GM23338 (cell line): ENCODE data around the gene DCAF16. TPM values are rescaled to one million over a fixed set of nuclear protein-coding genes. Genes with fewer than 3 reads are reported as not detected.

Experiments
- ATAC-seq: fragments of 200-7000 bp; cut with Tn5 transposase; 3 replicates; pipeline ENCODE4 v1.9.1; 2020
- DNase-seq: peaks from one replicate; pipeline ENCODE4 v3.0.0-alpha.2; 2015; ENCODE audit warnings: low spot score
- H2AFZ ChIP-seq: fragments of 200-600 bp; sonication (generic); 2 replicates; pipeline ENCODE4 v1.8.0; 2016; ENCODE audit warnings: antibody characterized with exemption, mild to moderate bottlenecking, moderate library complexity
- H3F3A ChIP-seq: fragments of 200-600 bp; sonication (generic); replicated peaks from 2 replicates; pipeline ENCODE4 v1.8.0; 2017; ENCODE audit warnings: antibody characterized with exemption, mixed run types, low read depth
- H3K27ac ChIP-seq: fragments of 200-600 bp; sonication (generic); 2 replicates; pipeline ENCODE4 v1.6.1; 2016; ENCODE audit warnings: low read depth
- H3K27me3 ChIP-seq: fragments of 200-600 bp; sonication (generic); 2 replicates; pipeline ENCODE4 v1.8.0; 2016; ENCODE audit warnings: mild to moderate bottlenecking, mixed run types, moderate library complexity; ENCODE audit not compliant: insufficient read depth
- H3K36me3 ChIP-seq: fragments of 200-600 bp; sonication (generic); 2 replicates; pipeline ENCODE4 v1.8.0; 2016; ENCODE audit warnings: mild to moderate bottlenecking; ENCODE audit not compliant: insufficient read depth
- H3K4me1 ChIP-seq: fragments of 200-600 bp; sonication (generic); 2 replicates; pipeline ENCODE4 v1.8.0; 2016; ENCODE audit warnings: mild to moderate bottlenecking, moderate library complexity; ENCODE audit not compliant: insufficient read depth
- H3K4me2 ChIP-seq: fragments of 200-600 bp; sonication (generic); 2 replicates; pipeline ENCODE4 v1.7.1; 2017; ENCODE audit warnings: mixed run types
- H3K4me3 ChIP-seq: fragments of 200-600 bp; sonication (generic); 2 replicates; pipeline ENCODE4 v1.6.1; 2016; ENCODE audit warnings: mixed run types
- H3K79me2 ChIP-seq: fragments of 200-600 bp; sonication (generic); replicated peaks from 2 replicates; pipeline ENCODE4 v1.8.0; 2017; ENCODE audit warnings: mild to moderate bottlenecking; ENCODE audit not compliant: insufficient read depth
- H3K9me2 ChIP-seq: fragments of 200-600 bp; sonication (generic); 2 replicates; pipeline ENCODE4 v1.8.0; 2017; ENCODE audit not compliant: insufficient read depth
- H4K20me1 ChIP-seq: fragments of 200-600 bp; sonication (generic); replicated peaks from 2 replicates; pipeline ENCODE4 v1.8.0; 2017; ENCODE audit warnings: mild to moderate bottlenecking; ENCODE audit not compliant: insufficient read depth
- H3K27ac Mint-ChIP-seq: 2 replicates; pipeline ENCODE4 v1.8.0; 2020; ENCODE audit warnings: inconsistent platforms, mild to moderate bottlenecking, moderate library complexity, mixed read lengths
- H3K27me3 Mint-ChIP-seq: 3 replicates; pipeline ENCODE4 v1.8.0; 2022; ENCODE audit warnings: low read depth, mild to moderate bottlenecking, moderate library complexity, mixed read lengths, inconsistent platforms; ENCODE audit not compliant: insufficient read depth, poor library complexity
- H3K36me3 Mint-ChIP-seq: 3 replicates; pipeline ENCODE4 v1.8.0; 2021; ENCODE audit warnings: low read depth, mild to moderate bottlenecking, inconsistent platforms, moderate library complexity, mixed read lengths
- H3K4me1 Mint-ChIP-seq: 3 replicates; pipeline ENCODE4 v1.8.0; 2020; ENCODE audit warnings: mild to moderate bottlenecking, inconsistent platforms, mixed read lengths
- H3K4me3 Mint-ChIP-seq: 3 replicates; pipeline ENCODE4 v1.8.0; 2021; ENCODE audit warnings: moderate library complexity, mild to moderate bottlenecking, inconsistent platforms, mixed read lengths
- H3K9me3 Mint-ChIP-seq: 3 replicates; pipeline ENCODE4 v1.8.0; 2020; ENCODE audit warnings: moderate library complexity, mild to moderate bottlenecking, inconsistent platforms, mixed read lengths
- EZH2 ChIP-seq: fragments of 200-600 bp; sonication (generic); IDR thresholded peaks from one replicate; pipeline ENCODE4 v1.8.0; 2017; ENCODE audit warnings: antibody characterized with exemption, mild to moderate bottlenecking, low read depth; ENCODE audit not compliant: unreplicated experiment
- JUNB ChIP-seq: IDR thresholded peaks from one replicate; pipeline ENCODE4 v1.6.1; 2016; ENCODE audit warnings: antibody characterized with exemption; ENCODE audit not compliant: unreplicated experiment
- NANOG ChIP-seq: IDR thresholded peaks from 2 replicates; pipeline ENCODE4 v1.6.1; 2016; ENCODE audit warnings: antibody characterized with exemption, borderline replicate concordance
- ZNF114 ChIP-seq: fragments of 250-450 bp; sonication (Bioruptor Pico); IDR thresholded peaks from 2 replicates; pipeline ENCODE4 v1.5.0; 2020; ENCODE audit warnings: mild to moderate bottlenecking, moderate library complexity
- ZNF331 ChIP-seq: fragments of 250-450 bp; sonication (Bioruptor Pico); IDR thresholded peaks from 2 replicates; pipeline ENCODE4 v1.5.0; 2020; ENCODE audit warnings: low read depth, mild to moderate bottlenecking, moderate library complexity
- polyA plus RNA-seq: library from polyadenylated mRNA; unstranded; fragments of >200 nt; fragmentation: Nextera tagmentation; extraction: Ambion mirVana; gene quantifications from 2 replicates; pipeline ENCODE4 v1.2.1, GENCODE V29; 2016
- total RNA-seq: library from RNA; depleted of rRNA; stranded (reverse); fragments of >200 nt; shearing (Covaris generic); gene quantifications from 2 replicates; pipeline ENCODE4 v1.2.3, GENCODE V29; 2014
- TF ChIP-seq, protein P1 (sequence below): IDR thresholded peaks from 2 replicates; pipeline ENCODE4 v1.6.1; 2016; ENCODE audit warnings: antibody characterized with exemption
- TF ChIP-seq, protein P2 (sequence below): fragments of 250-450 bp; sonication (Bioruptor Pico); IDR thresholded peaks from 2 replicates; pipeline ENCODE4 v1.5.0; 2020; ENCODE audit warnings: mild to moderate bottlenecking, moderate library complexity
- TF ChIP-seq, protein P3 (sequence below), 2 experiments: fragments of 200-600 bp in 1 of 2; sonication (generic) in 1 of 2; conservative IDR thresholded peaks; 2 replicates each; pipeline versions ENCODE4 v1.5.1 to v1.6.1; 2016 to 2017; ENCODE audit warnings: antibody characterized with exemption in 2 of 2, low read depth in 2 of 2, mild to moderate bottlenecking in 2 of 2, moderate library complexity in 1 of 2

DCAF16 gene
- total and polyA plus RNA-seq, 2 experiments from 2014 or later = 28.7 to 46.3 TPM

DNA sequence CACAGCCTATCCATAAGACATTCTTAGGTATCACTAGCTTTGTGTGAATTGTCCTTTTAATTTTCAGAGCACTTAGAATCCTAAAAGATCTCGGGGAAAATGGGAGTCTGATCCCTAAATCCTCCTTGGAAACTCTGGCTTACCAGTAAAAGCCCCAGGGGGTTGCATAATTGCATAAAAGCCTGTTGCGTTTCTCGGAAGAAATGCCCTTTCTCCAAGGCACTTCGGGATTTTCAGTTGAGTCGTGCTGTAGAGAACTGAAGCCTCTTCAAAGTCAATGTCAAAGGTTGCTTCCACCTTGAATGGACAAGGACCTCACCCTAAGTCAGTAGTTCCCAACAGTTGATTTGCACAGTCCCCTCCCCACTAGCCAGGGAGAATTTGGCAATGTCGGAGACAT lies 49.9 kb downstream of the DCAF16 start:
- H3K36me3 Mint-ChIP-seq = no peaks in the 10 kb centered on the region; the same call in 2 of the 3 replicates
- H3K27me3 ChIP-seq = no peaks in the 10 kb centered on the region
- H3K4me3 ChIP-seq = no peak overlapping the region
- peak; percentile 66 for DNase-seq
- H3K36me3 ChIP-seq = no peaks in the 10 kb centered on the region
- no peaks in the 10 kb centered on the region for H4K20me1 ChIP-seq
- no peaks in the 10 kb centered on the region for H3K79me2 ChIP-seq
- no peak overlapping the region for H3K27ac ChIP-seq
- ATAC-seq = peak; percentile 42
- H3K27ac Mint-ChIP-seq = no peak overlapping the region
- H3K4me1 ChIP-seq = no peaks in the 10 kb centered on the region
- no peak overlapping the region for H2AFZ ChIP-seq
- peaks cover 14% of the 10 kb centered on the region for H3K4me1 Mint-ChIP-seq
- H3K9me3 Mint-ChIP-seq = peaks cover 5% of the 10 kb centered on the region
- peaks cover 2% of the 10 kb centered on the region for H3K27me3 Mint-ChIP-seq
- H3K4me2 ChIP-seq = peak overlapping the region; percentile 35; the same call in 1 of the 2 replicates
- TF ChIP-seq, protein P1, sequence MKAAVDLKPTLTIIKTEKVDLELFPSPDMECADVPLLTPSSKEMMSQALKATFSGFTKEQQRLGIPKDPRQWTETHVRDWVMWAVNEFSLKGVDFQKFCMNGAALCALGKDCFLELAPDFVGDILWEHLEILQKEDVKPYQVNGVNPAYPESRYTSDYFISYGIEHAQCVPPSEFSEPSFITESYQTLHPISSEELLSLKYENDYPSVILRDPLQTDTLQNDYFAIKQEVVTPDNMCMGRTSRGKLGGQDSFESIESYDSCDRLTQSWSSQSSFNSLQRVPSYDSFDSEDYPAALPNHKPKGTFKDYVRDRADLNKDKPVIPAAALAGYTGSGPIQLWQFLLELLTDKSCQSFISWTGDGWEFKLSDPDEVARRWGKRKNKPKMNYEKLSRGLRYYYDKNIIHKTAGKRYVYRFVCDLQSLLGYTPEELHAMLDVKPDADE = no peak
- no peak for TF ChIP-seq ZNF114
- H3K4me3 Mint-ChIP-seq = no peak overlapping the region
- no peaks in the 10 kb centered on the region for H3K9me2 ChIP-seq
- no peaks in the 10 kb centered on the region for H3F3A ChIP-seq

DNA sequence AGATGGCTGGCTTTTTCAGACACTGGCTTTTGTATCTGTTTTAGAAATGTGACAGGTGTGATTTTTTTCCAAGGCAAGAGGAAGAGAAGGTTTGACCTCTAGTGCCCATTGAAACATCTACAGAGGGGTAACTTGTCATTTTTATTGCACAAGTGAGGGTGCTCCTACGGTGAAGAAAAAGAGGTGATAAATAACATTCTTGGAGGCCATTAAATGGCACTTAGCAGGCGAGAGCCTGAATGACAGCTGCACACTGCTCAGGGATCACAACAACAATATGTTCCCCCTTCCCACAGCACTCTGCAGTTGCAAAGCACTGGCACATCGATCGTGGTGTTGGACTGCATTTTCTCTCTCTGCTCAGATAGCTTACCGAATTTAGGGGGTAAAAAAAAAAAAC lies 52.1 kb downstream of the DCAF16 start:
- Mint-ChIP-seq H3K4me1 (peaks cover 14% of the 10 kb centered on the region), H3K27me3 (no peaks in the 10 kb centered on the region), H3K4me3 (no peak overlapping the region), H3K27ac (no peak overlapping the region), H3K9me3 (no peaks in the 10 kb centered on the region), H3K36me3 (no peaks in the 10 kb centered on the region; the same call in 2 of the 3 replicates)
- no peaks in the 10 kb centered on the region for H3F3A ChIP-seq
- no peaks in the 10 kb centered on the region for H3K79me2 ChIP-seq
- no peak overlapping the region for H3K27ac ChIP-seq
- DNase-seq (no peak), ATAC-seq (no peak)
- no peak overlapping the region for H3K4me3 ChIP-seq
- no peak overlapping the region for H3K4me2 ChIP-seq
- H2AFZ ChIP-seq = no peak overlapping the region
- H4K20me1 ChIP-seq = no peaks in the 10 kb centered on the region
- no peaks in the 10 kb centered on the region for H3K27me3 ChIP-seq
- H3K4me1 ChIP-seq = no peaks in the 10 kb centered on the region
- no peaks in the 10 kb centered on the region for H3K9me2 ChIP-seq
- no peaks in the 10 kb centered on the region for H3K36me3 ChIP-seq
- TF ChIP-seq ZNF331 (no peak), NANOG (no peak), ZNF114 (no peak), EZH2 (no peak), JUNB (no peak)
- TF ChIP-seq, protein P2, sequence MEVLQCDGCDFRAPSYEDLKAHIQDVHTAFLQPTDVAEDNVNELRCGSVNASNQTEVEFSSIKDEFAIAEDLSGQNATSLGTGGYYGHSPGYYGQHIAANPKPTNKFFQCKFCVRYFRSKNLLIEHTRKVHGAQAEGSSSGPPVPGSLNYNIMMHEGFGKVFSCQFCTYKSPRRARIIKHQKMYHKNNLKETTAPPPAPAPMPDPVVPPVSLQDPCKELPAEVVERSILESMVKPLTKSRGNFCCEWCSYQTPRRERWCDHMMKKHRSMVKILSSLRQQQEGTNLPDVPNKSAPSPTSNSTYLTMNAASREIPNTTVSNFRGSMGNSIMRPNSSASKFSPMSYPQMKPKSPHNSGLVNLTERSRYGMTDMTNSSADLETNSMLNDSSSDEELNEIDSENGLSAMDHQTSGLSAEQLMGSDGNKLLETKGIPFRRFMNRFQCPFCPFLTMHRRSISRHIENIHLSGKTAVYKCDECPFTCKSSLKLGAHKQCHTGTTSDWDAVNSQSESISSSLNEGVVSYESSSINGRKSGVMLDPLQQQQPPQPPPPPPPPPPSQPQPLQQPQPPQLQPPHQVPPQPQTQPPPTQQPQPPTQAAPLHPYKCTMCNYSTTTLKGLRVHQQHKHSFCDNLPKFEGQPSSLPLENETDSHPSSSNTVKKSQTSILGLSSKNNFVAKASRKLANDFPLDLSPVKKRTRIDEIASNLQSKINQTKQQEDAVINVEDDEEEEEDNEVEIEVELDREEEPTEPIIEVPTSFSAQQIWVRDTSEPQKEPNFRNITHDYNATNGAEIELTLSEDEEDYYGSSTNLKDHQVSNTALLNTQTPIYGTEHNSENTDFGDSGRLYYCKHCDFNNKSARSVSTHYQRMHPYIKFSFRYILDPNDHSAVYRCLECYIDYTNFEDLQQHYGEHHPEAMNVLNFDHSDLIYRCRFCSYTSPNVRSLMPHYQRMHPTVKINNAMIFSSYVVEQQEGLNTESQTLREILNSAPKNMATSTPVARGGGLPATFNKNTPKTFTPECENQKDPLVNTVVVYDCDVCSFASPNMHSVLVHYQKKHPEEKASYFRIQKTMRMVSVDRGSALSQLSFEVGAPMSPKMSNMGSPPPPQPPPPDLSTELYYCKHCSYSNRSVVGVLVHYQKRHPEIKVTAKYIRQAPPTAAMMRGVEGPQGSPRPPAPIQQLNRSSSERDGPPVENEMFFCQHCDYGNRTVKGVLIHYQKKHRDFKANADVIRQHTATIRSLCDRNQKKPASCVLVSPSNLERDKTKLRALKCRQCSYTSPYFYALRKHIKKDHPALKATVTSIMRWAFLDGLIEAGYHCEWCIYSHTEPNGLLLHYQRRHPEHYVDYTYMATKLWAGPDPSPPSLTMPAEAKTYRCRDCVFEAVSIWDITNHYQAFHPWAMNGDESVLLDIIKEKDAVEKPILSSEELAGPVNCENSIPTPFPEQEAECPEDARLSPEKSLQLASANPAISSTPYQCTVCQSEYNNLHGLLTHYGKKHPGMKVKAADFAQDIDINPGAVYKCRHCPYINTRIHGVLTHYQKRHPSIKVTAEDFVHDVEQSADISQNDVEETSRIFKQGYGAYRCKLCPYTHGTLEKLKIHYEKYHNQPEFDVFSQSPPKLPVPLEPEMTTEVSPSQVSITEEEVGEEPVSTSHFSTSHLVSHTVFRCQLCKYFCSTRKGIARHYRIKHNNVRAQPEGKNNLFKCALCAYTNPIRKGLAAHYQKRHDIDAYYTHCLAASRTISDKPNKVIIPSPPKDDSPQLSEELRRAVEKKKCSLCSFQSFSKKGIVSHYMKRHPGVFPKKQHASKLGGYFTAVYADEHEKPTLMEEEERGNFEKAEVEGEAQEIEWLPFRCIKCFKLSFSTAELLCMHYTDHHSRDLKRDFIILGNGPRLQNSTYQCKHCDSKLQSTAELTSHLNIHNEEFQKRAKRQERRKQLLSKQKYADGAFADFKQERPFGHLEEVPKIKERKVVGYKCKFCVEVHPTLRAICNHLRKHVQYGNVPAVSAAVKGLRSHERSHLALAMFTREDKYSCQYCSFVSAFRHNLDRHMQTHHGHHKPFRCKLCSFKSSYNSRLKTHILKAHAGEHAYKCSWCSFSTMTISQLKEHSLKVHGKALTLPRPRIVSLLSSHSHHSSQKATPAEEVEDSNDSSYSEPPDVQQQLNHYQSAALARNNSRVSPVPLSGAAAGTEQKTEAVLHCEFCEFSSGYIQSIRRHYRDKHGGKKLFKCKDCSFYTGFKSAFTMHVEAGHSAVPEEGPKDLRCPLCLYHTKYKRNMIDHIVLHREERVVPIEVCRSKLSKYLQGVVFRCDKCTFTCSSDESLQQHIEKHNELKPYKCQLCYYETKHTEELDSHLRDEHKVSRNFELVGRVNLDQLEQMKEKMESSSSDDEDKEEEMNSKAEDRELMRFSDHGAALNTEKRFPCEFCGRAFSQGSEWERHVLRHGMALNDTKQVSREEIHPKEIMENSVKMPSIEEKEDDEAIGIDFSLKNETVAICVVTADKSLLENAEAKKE (CRISPR knock-in tag) = no peak
- TF ChIP-seq, protein P3, sequence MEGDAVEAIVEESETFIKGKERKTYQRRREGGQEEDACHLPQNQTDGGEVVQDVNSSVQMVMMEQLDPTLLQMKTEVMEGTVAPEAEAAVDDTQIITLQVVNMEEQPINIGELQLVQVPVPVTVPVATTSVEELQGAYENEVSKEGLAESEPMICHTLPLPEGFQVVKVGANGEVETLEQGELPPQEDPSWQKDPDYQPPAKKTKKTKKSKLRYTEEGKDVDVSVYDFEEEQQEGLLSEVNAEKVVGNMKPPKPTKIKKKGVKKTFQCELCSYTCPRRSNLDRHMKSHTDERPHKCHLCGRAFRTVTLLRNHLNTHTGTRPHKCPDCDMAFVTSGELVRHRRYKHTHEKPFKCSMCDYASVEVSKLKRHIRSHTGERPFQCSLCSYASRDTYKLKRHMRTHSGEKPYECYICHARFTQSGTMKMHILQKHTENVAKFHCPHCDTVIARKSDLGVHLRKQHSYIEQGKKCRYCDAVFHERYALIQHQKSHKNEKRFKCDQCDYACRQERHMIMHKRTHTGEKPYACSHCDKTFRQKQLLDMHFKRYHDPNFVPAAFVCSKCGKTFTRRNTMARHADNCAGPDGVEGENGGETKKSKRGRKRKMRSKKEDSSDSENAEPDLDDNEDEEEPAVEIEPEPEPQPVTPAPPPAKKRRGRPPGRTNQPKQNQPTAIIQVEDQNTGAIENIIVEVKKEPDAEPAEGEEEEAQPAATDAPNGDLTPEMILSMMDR (conservative IDR thresholded peaks at IDR 0.05; ENCODE audit: low read depth in 2 of 2) = no peak
- TF ChIP-seq, protein P1 = no peak
